IMR-90 (cell line): Measurements from ENCODE around the gene FHL5. TPM values are rescaled to one million over a fixed set of nuclear protein-coding genes. Genes with fewer than 3 reads are reported as not detected.
A peak's percentile ranks its signal among the peaks of the same experiment; 100 is the strongest.

Source experiments
- ATAC-seq: fragments of 200-7000 bp; cut with Tn5 transposase; 2 replicates; pipeline ENCODE4 v1.9.1; 2020; ENCODE audit warnings: low read depth, mild to moderate bottlenecking, moderate library complexity
- Bru-seq: library from RNA; stranded (reverse); fragments of 400-500 nt; gene quantifications from one replicate; lab custom pipeline; 2021; lab: Mats Ljungman, UMichigan
- BruChase-seq, 2 experiments: library from RNA; stranded (reverse); fragments of 400-500 nt; gene quantifications; one replicate each; lab custom pipeline; 2021; lab: Mats Ljungman, UMichigan
- BruUV-seq: library from RNA; stranded (reverse); fragments of 400-500 nt; replicated peaks from 2 replicates; lab custom pipeline; 2021; lab: Mats Ljungman, UMichigan
- CTCF ChIA-PET: fragments of 300-600 bp; formaldehyde crosslinking; extraction: SDS; loops from one replicate; lab custom pipeline; 2021; ENCODE audit warnings: antibody characterized with exemption; lab: Yijun Ruan, JAX
- POLR2A ChIA-PET: fragments of 300-600 bp; sonication (Branson Sonifier 250); formaldehyde crosslinking; loops from one replicate; lab custom pipeline; 2022; ENCODE audit warnings: antibody characterized with exemption; ENCODE audit not compliant: unreplicated experiment; lab: Charles Lee
- DNase-seq: peaks from one replicate; pipeline ENCODE4 v3.0.0; 2013
- H2AFZ ChIP-seq: replicated peaks from 2 replicates; pipeline ENCODE3; 2013; ENCODE audit warnings: low read length, mild to moderate bottlenecking; ENCODE audit not compliant: poor library complexity
- H2AK5ac ChIP-seq: 2 replicates; pipeline ENCODE4 v1.6.1; 2013; ENCODE audit warnings: low read depth, low read length, inconsistent platforms
- H2AK9ac ChIP-seq: replicated peaks from 2 replicates; pipeline ENCODE3; 2013; ENCODE audit warnings: mild to moderate bottlenecking, low read depth, low read length, moderate library complexity; ENCODE audit not compliant: poor library complexity
- H2BK120ac ChIP-seq: 2 replicates; pipeline ENCODE4 v1.6.1; 2013; ENCODE audit warnings: low read depth, low read length, inconsistent platforms
- H2BK15ac ChIP-seq: 3 replicates; pipeline ENCODE4 v1.6.1; 2013; ENCODE audit warnings: low read depth, low read length, inconsistent platforms
- H2BK20ac ChIP-seq: 2 replicates; pipeline ENCODE4 v1.6.1; 2013; ENCODE audit warnings: low read depth, mild to moderate bottlenecking, inconsistent platforms, low read length, moderate library complexity
- H2BK5ac ChIP-seq: 2 replicates; pipeline ENCODE4 v1.6.1; 2013; ENCODE audit warnings: mild to moderate bottlenecking, low read depth, low read length, inconsistent platforms; ENCODE audit not compliant: poor library complexity, severe bottlenecking
- H3K14ac ChIP-seq: replicated peaks from 2 replicates; pipeline ENCODE4 v1.6.1; 2013; ENCODE audit warnings: low read depth, low read length, inconsistent platforms
- H3K18ac ChIP-seq: 2 replicates; pipeline ENCODE4 v1.6.1; 2013; ENCODE audit warnings: low read depth, low read length, control low read depth
- H3K23ac ChIP-seq: 2 replicates; pipeline ENCODE4 v1.6.1; 2013; ENCODE audit warnings: low read depth, low read length, inconsistent platforms
- H3K27ac ChIP-seq: 2 replicates; pipeline ENCODE4 v1.5.1; 2013; ENCODE audit warnings: mild to moderate bottlenecking, control low read depth, low read length; ENCODE audit not compliant: insufficient read depth
- H3K27me3 ChIP-seq: 2 replicates; pipeline ENCODE4 v1.6.1; 2013; ENCODE audit warnings: low read length; ENCODE audit not compliant: control insufficient read depth, insufficient read depth
- H3K36me3 ChIP-seq: 2 replicates; pipeline ENCODE4 v1.6.1; 2013; ENCODE audit warnings: low read length, mixed read lengths; ENCODE audit not compliant: control insufficient read depth, insufficient read depth
- H3K4ac ChIP-seq: 2 replicates; pipeline ENCODE4 v1.6.1; 2013; ENCODE audit warnings: low read depth, low read length, inconsistent platforms
- H3K4me1 ChIP-seq: 2 replicates; pipeline ENCODE4 v1.6.1; 2013; ENCODE audit warnings: low read length, mixed read lengths; ENCODE audit not compliant: control insufficient read depth, insufficient read depth
- H3K4me2 ChIP-seq: 2 replicates; pipeline ENCODE4 v1.6.1; 2013; ENCODE audit warnings: low read depth, mild to moderate bottlenecking, control low read depth, low read length, moderate library complexity
- H3K4me3 ChIP-seq: 2 replicates; pipeline ENCODE4 v1.5.1; 2013; ENCODE audit warnings: low read depth, mild to moderate bottlenecking, control low read depth, low read length, moderate library complexity; ENCODE audit not compliant: insufficient read depth
- H3K56ac ChIP-seq: 2 replicates; pipeline ENCODE4 v1.6.1; 2013; ENCODE audit warnings: low read length, inconsistent platforms; ENCODE audit not compliant: insufficient read depth; ENCODE audit errors: extremely low read depth
- H3K79me1 ChIP-seq, 2 experiments: 2 replicates each; pipeline ENCODE4 v1.6.1; 2013; ENCODE audit warnings: low read length in 2 of 2, inconsistent platforms in 1 of 2, low read depth in 1 of 2
- H3K9ac ChIP-seq: 2 replicates; pipeline ENCODE4 v1.6.1; 2013; ENCODE audit warnings: low read depth, low read length, control low read depth
- H3K9me1 ChIP-seq: 2 replicates; pipeline ENCODE4 v1.6.1; 2013; ENCODE audit warnings: low read length, inconsistent platforms; ENCODE audit not compliant: insufficient read depth
- H3K9me3 ChIP-seq: 2 replicates; pipeline ENCODE4 v1.6.1; 2013; ENCODE audit warnings: low read length; ENCODE audit not compliant: control insufficient read depth, insufficient read depth
- H4K20me1 ChIP-seq: 2 replicates; pipeline ENCODE4 v1.6.1; 2013; ENCODE audit warnings: low read length, inconsistent platforms; ENCODE audit not compliant: insufficient read depth
- H4K5ac ChIP-seq: 2 replicates; pipeline ENCODE4 v1.6.1; 2013; ENCODE audit warnings: mild to moderate bottlenecking, low read depth, low read length, control low read depth
- H4K8ac ChIP-seq, 2 experiments: 2 replicates each; pipeline ENCODE4 v1.6.1; 2013; ENCODE audit warnings: low read depth in 2 of 2, low read length in 2 of 2, control low read depth in 1 of 2, inconsistent platforms in 1 of 2
- H4K91ac ChIP-seq: 2 replicates; pipeline ENCODE4 v1.6.1; 2013; ENCODE audit warnings: low read depth, low read length, inconsistent platforms; ENCODE audit not compliant: insufficient read depth
- RCOR1 ChIP-seq: IDR thresholded peaks from 2 replicates; pipeline ENCODE4 v1.6.1; 2012; ENCODE audit warnings: mild to moderate bottlenecking, low read length, improper control_type of control experiment; ENCODE audit not compliant: insufficient replicate concordance
- whole genome bisulfite sequencing, 2 experiments: methylation state at CpG; one replicate each; pipeline versions ENCODE4 v1.1.5 to v1.1.7; 2013; ENCODE audit warnings: missing lambda C conversion rate in 2 of 2; ENCODE audit not compliant: insufficient read length in 1 of 2; ENCODE audit errors: extremely low coverage in 2 of 2; 5-methylcytosine and 5-hydroxymethylcytosine counted together
- dilution Hi-C: fragments of 300-500 bp; cut with HindIII; formaldehyde crosslinking; loops from one replicate; pipeline ENCODE4 v1.14.3; 2018; ENCODE audit warnings: low sequenced_read_pairs; ENCODE audit not compliant: unreplicated experiment
- in situ Hi-C: fragments of 300-500 bp; cut with MboI; formaldehyde crosslinking; loops from 3 replicates; pipeline ENCODE4 v1.14.3; 2019; ENCODE audit warnings: low sequenced_read_pairs, inconsistent platforms, mixed read lengths
- intact Hi-C: fragments of 100-400 bp; cut with micrococcal nuclease; formaldehyde crosslinking; loops from 2 replicates; pipeline ENCODE4 v1.10.0; 2022
- long read RNA-seq: library from polyadenylated mRNA; unstranded; transcript quantifications from one replicate; pipeline ENCODE4 v2.0.0, GENCODE V29; 2021; ENCODE audit not compliant: unreplicated experiment
- polyA plus RNA-seq, 3 experiments: library from polyadenylated mRNA; depleted of rRNA; stranded (reverse); fragments of >200 nt; gene quantifications; 2 replicates each; pipeline ENCODE4 v1.2.3, GENCODE V29; 2012; ENCODE audit warnings: low replicate concordance in 1 of 3
- total RNA-seq: library from RNA; depleted of rRNA; stranded (reverse); fragments of >200 nt; gene quantifications from 2 replicates; pipeline ENCODE4 v1.2.3, GENCODE V29; 2012; rRNA removed

The FHL5 gene
- not detected in 2 replicates for total RNA-seq
- polyA plus RNA-seq (2012; rRNA removed), result not detected in 2 replicates
- polyA plus RNA-seq (2012; cell fraction: cytosol; rRNA removed), result not detected in 2 replicates
- polyA plus RNA-seq (2012; cell fraction: nucleus; rRNA removed; ENCODE audit: low replicate concordance), result not detected in 2 replicates
- not detected for Bru-seq, nascent RNA
- BruChase-seq, experiment 1, labeled RNA remaining after a 6-hour chase, result not detected
- not detected for BruChase-seq, experiment 2, labeled RNA remaining after a 2-hour chase
- long read RNA-seq, result 0 reads

GRCh38 chr6:96562886-96563285 is at the start of gene FHL5:
Gene FHL5 (plus strand): TSS chr6:96563128. CDS start chr6:96603614, 40,486 bp downstream.
- DNase-seq (no peak), ATAC-seq (no peak)
- Histone ChIP-seq H4K8ac (no peak within 1 kb of the TSS), H3K56ac (no peak within 1 kb of the TSS), H3K18ac (no peak within 1 kb of the TSS), H2AK5ac (no peak within 1 kb of the TSS), H3K79me1 (no peaks in the 10 kb centered on the region), H3K4me1 (no peaks in the 10 kb centered on the region), H4K91ac (no peak within 1 kb of the TSS), H3K4ac (no peak within 1 kb of the TSS), H3K4me2 (peak within 1 kb of the TSS; percentile 44; the same call in 1 of the 2 replicates), H4K5ac (no peak within 1 kb of the TSS), H3K14ac (no peak within 1 kb of the TSS), H2BK5ac (no peak within 1 kb of the TSS), H3K23ac (no peak within 1 kb of the TSS), H3K27me3 (no peaks in the 10 kb centered on the region), H4K20me1 (no peaks in the 10 kb centered on the region), H3K9me3 (no peaks in the 10 kb centered on the region), H3K27ac (no peak within 1 kb of the TSS), H2AK9ac (no peak within 1 kb of the TSS), H3K4me3 (no peak within 1 kb of the TSS), H2BK15ac (no peak within 1 kb of the TSS), H2AFZ (no peak within 1 kb of the TSS), H2BK120ac (no peak within 1 kb of the TSS), H3K9me1 (no peaks in the 10 kb centered on the region), H3K9ac (no peak within 1 kb of the TSS), H2BK20ac (no peak within 1 kb of the TSS), H3K36me3 (no peaks in the 10 kb centered on the region)
- TF ChIP-seq RCOR1, result no peak
- no TSS peak for BruUV-seq
- intact Hi-C loops (no loop called here), in situ Hi-C loops (no loop called here), dilution Hi-C loops (no loop called here)
- ChIA-PET CTCF (interaction anchor here (0.9 kb wide), 1 partner anchor 280 kb away, joined by 3 read pairs; no protein-coding TSS in a partner anchor), POLR2A (no interaction called here)
- WGBS, 2 experiments, result no CpG with 5 or more reads among the region's 3 CpGs
